Adrenal gland (tissue), 12 donors: ENCODE results near the gene TVP23B. TPM values are rescaled to one million over a fixed set of nuclear protein-coding genes. Genes with fewer than 3 reads are reported as not detected.
A peak's percentile ranks its signal among the peaks of the same experiment; 100 is the strongest.
"Not testable (repeated sequence)": the region's sequence is repeated elsewhere in the genome, so short reads cannot be mapped to it uniquely, and the experiment has no call there.

Experiments
- DNase-seq, 7 donors: peaks; one replicate each; pipeline ENCODE4 v3.0.0-alpha.2; 2019 to 2020
- H3K27ac ChIP-seq, 5 donors: fragments of 200-600 bp; sonication (generic) in 4 of 5; 1 replicate in 3 of 5; 2 replicates in 2 of 5; pipeline versions ENCODE4 v1.5.1 to v1.8.0; 2016 to 2020; ENCODE audit warnings: mild to moderate bottlenecking in 1 of 5
- H3K27me3 ChIP-seq: fragments of 200-600 bp; 2 replicates; pipeline ENCODE4 v1.8.0; 2021
- H3K36me3 ChIP-seq, 2 donors: fragments of 200-600 bp; replicated peaks in 1 of 2; 1 replicate in 1 of 2; 2 replicates in 1 of 2; pipeline versions ENCODE4 v1.5.1 to v1.8.0; 2018 to 2022
- H3K4me1 ChIP-seq, 2 donors: fragments of 200-600 bp; replicated peaks in 1 of 2; 1 replicate in 1 of 2; 2 replicates in 1 of 2; pipeline versions ENCODE4 v1.5.1 to v1.8.0; 2018 to 2021
- H3K4me3 ChIP-seq, 4 donors: fragments of 200-600 bp; sonication (generic) in 3 of 4; one replicate each; pipeline ENCODE4 v1.5.1; 2016 to 2018
- H3K9me3 ChIP-seq, 3 donors: fragments of 200-600 bp; sonication (generic) in 1 of 3; replicated peaks in 1 of 3; 1 replicate in 2 of 3; 2 replicates in 1 of 3; pipeline versions ENCODE4 v1.5.1 to v1.8.0; 2016 to 2021
- CTCF ChIP-seq, 6 experiments: fragments of 450-650 bp in 4 of 6; fragments of 200-600 bp in 2 of 6; sonication (generic) in 1 of 6; IDR thresholded peaks; 1 replicate in 5 of 6; 2 replicates in 1 of 6; pipeline versions ENCODE4 v1.5.1 to v1.8.0; 2016 to 2021; ENCODE audit warnings: antibody characterized with exemption in 6 of 6, mild to moderate bottlenecking in 2 of 6, moderate library complexity in 1 of 6
- POLR2A ChIP-seq, 2 donors: fragments of 450-650 bp; IDR thresholded peaks; one replicate each; pipeline ENCODE4 v1.6.1; 2017; ENCODE audit warnings: antibody characterized with exemption in 2 of 2, mild to moderate bottlenecking in 2 of 2, moderate library complexity in 1 of 2
- WGBS, 4 donors: extraction: QIAGEN DNeasy Blood & Tissue Kit in 2 of 4; methylation state at CpG; one replicate each; pipeline versions ENCODE4 v1.1.5 to v1.1.7; 2013 to 2017; 5-methylcytosine and 5-hydroxymethylcytosine counted together
- intact Hi-C, 2 donors: fragments of 100-400 bp; cut with DNase I; formaldehyde crosslinking; loops; one replicate each; pipeline versions ENCODE4 v1.14.1 to v1.15.0; 2022 to 2023
- polyA plus RNA-seq, 3 donors: library from polyadenylated mRNA; stranded (reverse); fragments of 200-250 nt in 2 of 3; fragments of 350-450 nt in 1 of 3; fragmentation: Illumina TruSeq in 1 of 3; extraction: RNeasy Lipid Tissue Mini Kit (QIAGEN cat#74804) in 1 of 3; gene quantifications; one replicate each; pipeline ENCODE4 v1.2.3, GENCODE V29; 2013 to 2014
- total RNA-seq, 9 donors: library from RNA; depleted of rRNA in 4 of 9; stranded (reverse); fragments of >200 nt in 4 of 9; fragments of 120-200 nt in 1 of 9; fragmentation: NEBNext Ultra II Directional in 1 of 9; extraction: Animal tissue kit (Norgen Biotek cat#: 25700) in 1 of 9; gene quantifications; one replicate each; pipeline versions ENCODE4 v1.1.0 to v1.2.4, GENCODE V29; 2013 to 2023
- donor health status: healthy with polysubstance abuse.
- donor health status: Bipolar disorder and iron deficiency.
- donor health status: DM: yes; HTN: yes; CAD: no.
- donor health status: DM: no; HTN: no; CAD: no.
- donor health status: DM: no; HTN: no; CAD: no.
- donor health status: DM: yes; HTN: yes; CAD: no.

The TVP23B gene
- total and polyA plus RNA-seq, 12 donors: 16.2 to 86.0 (median 47.6) TPM

- DNase-seq: not testable (repeated sequence)
Measured at GRCh38 chr17:18771066-18771465, 9.9 kb upstream of the TVP23B start.

GRCh38 chr17:18772471-18772870, 8.5 kb upstream of the TVP23B start:
- no peak for TF ChIP-seq CTCF (IDR thresholded peaks at IDR 0.05)
- TF ChIP-seq POLR2A (IDR thresholded peaks at IDR 0.05): no peak
- Histone ChIP-seq H3K4me3 (no peak overlapping the region), H3K27me3 (no peaks in the 10 kb centered on the region), H3K27ac (no peak overlapping the region), H3K4me1 (no peaks in the 10 kb centered on the region), H3K9me3 (no peaks in the 10 kb centered on the region), H3K36me3 (no peaks in the 10 kb centered on the region)
- WGBS, 4 donors: 77 to 82% (median 79%) methylated on average over 7 of the region's 7 CpGs
- intact Hi-C loops: no loop called here
- DNase-seq: no peak

More at GRCh38 chr17:18771066-18771465, 9.9 kb upstream of the TVP23B start:
- H3K27me3 ChIP-seq, intact Hi-C loops, H3K4me1 ChIP-seq, H3K4me3 ChIP-seq, H3K9me3 ChIP-seq, H3K36me3 ChIP-seq, H3K27ac ChIP-seq: not testable (repeated sequence)
- WGBS, 4 donors: 70 to 80% (median 75%) methylated on average over 4 of the region's 4 CpGs

- H3K27me3 ChIP-seq, intact Hi-C loops, H3K4me1 ChIP-seq, H3K9me3 ChIP-seq, DNase-seq, H3K36me3 ChIP-seq: not testable (repeated sequence)
- WGBS, 4 donors: 3 to 11% (median 4%) methylated on average over 1 to 3 of the region's 5 CpGs; no CpG with 5 or more reads in 1 of the 4 donors
- H3K4me3 ChIP-seq: peak overlapping the region in 1 of 4 donors; percentile 61
- H3K27ac ChIP-seq: peak overlapping the region in 2 of 5 donors; percentile 87 to 88
Measured at GRCh38 chr17:18781805-18782204, 822 bp downstream of the TVP23B start.

GRCh38 chr17:18785933-18786332, 5.0 kb downstream of the TVP23B start:
- intact Hi-C loops: not testable (repeated sequence)

GRCh38 chr17:18786890-18787289, 5.9 kb downstream of the TVP23B start:
- DNase-seq, H3K36me3 ChIP-seq, intact Hi-C loops, H3K9me3 ChIP-seq, H3K4me3 ChIP-seq, H3K27me3 ChIP-seq, H3K4me1 ChIP-seq, H3K27ac ChIP-seq: not testable (repeated sequence)
- WGBS, 4 donors: 85 to 96% (median 92%) methylated on average over 4 of the region's 5 CpGs

More at GRCh38 chr17:18785933-18786332, 5.0 kb downstream of the TVP23B start:
- H3K9me3 ChIP-seq, H3K4me1 ChIP-seq, H3K27me3 ChIP-seq, H3K4me3 ChIP-seq, H3K36me3 ChIP-seq, DNase-seq, H3K27ac ChIP-seq: not testable (repeated sequence)
- WGBS, 4 donors: 73 to 92% (median 89%) methylated on average over 1 of the region's 1 CpG

- H3K9me3 ChIP-seq, H3K36me3 ChIP-seq, H3K27ac ChIP-seq, H3K27me3 ChIP-seq, DNase-seq, H3K4me1 ChIP-seq, intact Hi-C loops, H3K4me3 ChIP-seq: not testable (repeated sequence)
- WGBS, 4 donors: 20 to 69% (median 49%) methylated on average over 1 of the region's 1 CpG
Measured at GRCh38 chr17:18791402-18791801, 10.4 kb downstream of the TVP23B start.

- intact Hi-C loops, H3K27me3 ChIP-seq: not testable (repeated sequence)
- 48 to 64% (median 55%) methylated on average over 4 of the region's 4 CpGs for WGBS, 4 donors
Measured at GRCh38 chr17:18794841-18795240, 13.9 kb downstream of the TVP23B start.

GRCh38 chr17:18796887-18797286, 15.9 kb downstream of the TVP23B start:
- H3K4me3 ChIP-seq, H3K27me3 ChIP-seq, H3K27ac ChIP-seq, H3K4me1 ChIP-seq, H3K9me3 ChIP-seq, intact Hi-C loops, DNase-seq: not testable (repeated sequence)
- H3K36me3 ChIP-seq: peaks cover 0 to 13% of the 10 kb centered on the region in 2 donors

More at GRCh38 chr17:18794841-18795240, 13.9 kb downstream of the TVP23B start:
- H3K4me1 ChIP-seq, DNase-seq, H3K27ac ChIP-seq, H3K9me3 ChIP-seq, H3K36me3 ChIP-seq, H3K4me3 ChIP-seq: not testable (repeated sequence)

- DNase-seq, intact Hi-C loops, H3K27ac ChIP-seq, H3K4me1 ChIP-seq, H3K4me3 ChIP-seq, H3K27me3 ChIP-seq, H3K9me3 ChIP-seq: not testable (repeated sequence)
- H3K36me3 ChIP-seq: peaks cover 0 to 21% of the 10 kb centered on the region in 2 donors
- WGBS, 4 donors: 77 to 93% (median 83%) methylated on average over 5 to 7 of the region's 7 CpGs
Measured at GRCh38 chr17:18803458-18804245, 22.7 kb downstream of the TVP23B start.

- H3K9me3 ChIP-seq, H3K36me3 ChIP-seq, H3K4me3 ChIP-seq, H3K27me3 ChIP-seq, intact Hi-C loops, H3K27ac ChIP-seq, DNase-seq, H3K4me1 ChIP-seq: not testable (repeated sequence)
- WGBS, 4 donors: 43 to 60% (median 48%) methylated on average over 3 of the region's 3 CpGs
Measured at GRCh38 chr17:18815924-18816323, 34.9 kb downstream of the TVP23B start.
